Heart left ventricle (tissue), 16 donors: ENCODE measurements around the gene VASH1. TPM values are rescaled to one million over a fixed set of nuclear protein-coding genes. Genes with fewer than 3 reads are reported as not detected.

Experiments used
- ATAC-seq, 4 donors: fragments of 200-7000 bp; cut with Tn5 transposase; one replicate each; pipeline ENCODE4 v1.9.1; 2020 to 2022; ENCODE audit warnings: moderate library complexity in 4 of 4, mild to moderate bottlenecking in 3 of 4, moderate number of reproducible peaks in 1 of 4
- DNase-seq, 5 donors: peaks; one replicate each; pipeline ENCODE4 v3.0.0-alpha.2; 2020
- H3K27ac ChIP-seq, 12 donors: fragments of 200-600 bp; sonication (generic) in 4 of 12; one replicate each; pipeline versions ENCODE4 v1.5.0 to v1.8.0; 2016 to 2022; ENCODE audit warnings: mild to moderate bottlenecking in 2 of 12
- H3K27me3 ChIP-seq, 9 donors: fragments of 200-600 bp; sonication (generic) in 2 of 9; one replicate each; pipeline versions ENCODE4 v1.5.1 to v1.8.0; 2016 to 2022; ENCODE audit warnings: mild to moderate bottlenecking in 3 of 9
- H3K36me3 ChIP-seq, 9 donors: fragments of 200-600 bp; sonication (generic) in 2 of 9; one replicate each; pipeline versions ENCODE4 v1.5.0 to v1.8.0; 2018 to 2022; ENCODE audit warnings: mild to moderate bottlenecking in 2 of 9
- H3K4me1 ChIP-seq, 12 donors: fragments of 200-600 bp; sonication (generic) in 4 of 12; one replicate each; pipeline versions ENCODE4 v1.5.0 to v1.8.0; 2016 to 2022; ENCODE audit warnings: mild to moderate bottlenecking in 3 of 12
- H3K4me3 ChIP-seq, 12 donors: fragments of 200-600 bp; sonication (generic) in 4 of 12; one replicate each; pipeline versions ENCODE4 v1.5.0 to v1.8.0; 2017 to 2022; ENCODE audit warnings: mild to moderate bottlenecking in 9 of 12, moderate library complexity in 4 of 12
- H3K9me3 ChIP-seq, 12 donors: fragments of 200-600 bp; sonication (generic) in 4 of 12; one replicate each; pipeline versions ENCODE4 v1.5.0 to v1.8.0; 2016 to 2022; ENCODE audit warnings: mild to moderate bottlenecking in 1 of 12
- POLR2A ChIP-seq, 2 donors: fragments of 450-650 bp; IDR thresholded peaks; one replicate each; pipeline ENCODE4 v1.6.1; 2017; ENCODE audit warnings: antibody characterized with exemption in 2 of 2, mild to moderate bottlenecking in 2 of 2, moderate library complexity in 2 of 2
- WGBS, 4 donors: extraction: QIAGEN DNeasy Blood & Tissue Kit in 2 of 4; methylation state at CpG; one replicate each; pipeline versions ENCODE4 v1.1.5 to v1.1.7; 2013 to 2018; 5-methylcytosine and 5-hydroxymethylcytosine counted together
- intact Hi-C, 10 donors: fragments of 100-400 bp; cut with DNase I; formaldehyde crosslinking; loops; one replicate each; pipeline versions ENCODE4 v1.11.1 to v1.14.2; 2022
- polyA plus RNA-seq, 2 donors: library from polyadenylated mRNA; stranded (reverse); fragments of 200-250 nt; gene quantifications; one replicate each; pipeline ENCODE4 v1.2.3, GENCODE V29; 2013
- total RNA-seq, 9 donors: library from RNA; depleted of rRNA in 2 of 9; stranded (reverse); fragments of >200 nt in 2 of 9; fragmentation: NEBNext Ultra II Directional in 3 of 9; extraction: Animal tissue kit (Norgen Biotek cat#: 25700) in 3 of 9; gene quantifications; one replicate each; pipeline versions ENCODE4 v1.1.0 to v1.2.4, GENCODE V29; 2016 to 2023
- TF ChIP-seq, protein P1 (sequence below), 12 donors: fragments of 200-600 bp; sonication (generic) in 4 of 12; IDR thresholded peaks; one replicate each; pipeline versions ENCODE4 v1.5.0 to v1.8.0; 2018 to 2022; ENCODE audit warnings: antibody characterized with exemption in 12 of 12, mild to moderate bottlenecking in 5 of 12
- donor health status: ischemic (EF 13 %, LVEDD 7.1; RV severe dilation, severe dysfunction).
- donor health status: healthy with polysubstance abuse.
- donor health status: DM: no; HTN: yes; CAD: no.
- donor health status: DM: no; HTN: no; CAD: no.
- donor health status: ischemic (EF 25% LVEDD 6.9; RV normal size, moderate dysfunction).
- donor health status: ischemic (EF 25% LVEDD 5.7; RV mildly dilated, moderate dysfunction).
- donor health status: healthy.
- donor health status: DM: yes; HTN: yes; CAD: no.
- donor health status: ischemic (EF 35%, LVEDD 5.7; RV mildly dilated, moderate dysfunction).
- donor health status: nonischemic (EF 11% LVEDD 7.7; RV severe dilation, severe dysfunction).
- donor health status: DM: yes; HTN: yes; CAD: no.
- donor health status: PGD.
- donor health status: ischemic (EF 29% LVEDD 5.4; RV normal size, mild dysfunction).
- donor health status: nonischemic (EF 23%, LVEDD 6.1; RV moderate dilation, normal function).

The VASH1 gene
- total and polyA plus RNA-seq, 11 donors: 7.8 to 30.8 (median 11.1) TPM

DNA sequence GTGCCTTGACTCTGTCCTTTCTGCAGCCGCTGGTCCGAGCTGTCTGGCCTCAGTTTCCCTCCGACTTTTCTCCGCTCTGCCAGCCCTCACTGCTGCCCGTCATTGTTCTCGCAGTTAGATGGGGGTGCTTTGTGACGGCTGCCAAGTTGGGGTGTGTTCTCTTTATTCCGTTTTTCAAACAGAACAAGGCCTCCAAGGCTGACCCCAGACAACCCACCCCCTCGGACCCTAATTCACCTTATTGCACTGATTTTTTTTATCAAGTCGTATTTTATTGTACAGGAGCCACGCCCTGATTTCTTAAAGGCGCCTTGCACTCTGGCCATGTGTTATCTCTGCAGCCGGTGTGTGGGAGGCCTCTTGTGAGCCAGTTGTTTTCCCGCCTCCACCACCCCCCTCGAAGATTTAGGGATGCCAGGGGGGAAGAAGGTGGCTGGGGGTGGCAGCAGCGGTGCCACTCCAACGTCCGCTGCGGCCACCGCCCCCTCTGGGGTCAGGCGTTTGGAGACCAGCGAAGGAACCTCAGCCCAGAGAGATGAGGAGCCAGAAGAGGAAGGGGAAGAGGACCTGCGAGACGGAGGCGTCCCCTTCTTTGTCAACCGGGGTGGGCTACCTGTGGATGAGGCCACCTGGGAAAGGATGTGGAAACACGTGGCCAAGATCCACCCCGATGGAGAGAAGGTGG, 1.3 kb downstream of the VASH1 start:
- Histone ChIP-seq H3K4me3 (peak overlapping the region; percentile 51 to 98 (median 86)), H3K4me1 (peaks cover 0 to 57% (median 43%) of the 10 kb centered on the region in 12 donors), H3K27ac (peak overlapping the region; percentile 73 to 96 (median 89)), H3K27me3 (peaks cover 0 to 6% (median 0%) of the 10 kb centered on the region in 9 donors), H3K36me3 (no peaks in the 10 kb centered on the region), H3K9me3 (no peaks in the 10 kb centered on the region)
- ATAC-seq (peak in 2 of 4 donors; percentile 17 to 28), DNase-seq (peak in 1 of 5 donors; percentile 26)
- WGBS, 4 donors: 13 to 20% (median 18%) methylated on average over 23 to 28 of the region's 28 CpGs
- intact Hi-C loops: loop anchor here in 8 of 10 donors (2.0 to 5.0 kb wide), 3 partner anchors 36 to 50 kb away; no protein-coding TSS in a partner anchor
- TF ChIP-seq, protein P1, sequence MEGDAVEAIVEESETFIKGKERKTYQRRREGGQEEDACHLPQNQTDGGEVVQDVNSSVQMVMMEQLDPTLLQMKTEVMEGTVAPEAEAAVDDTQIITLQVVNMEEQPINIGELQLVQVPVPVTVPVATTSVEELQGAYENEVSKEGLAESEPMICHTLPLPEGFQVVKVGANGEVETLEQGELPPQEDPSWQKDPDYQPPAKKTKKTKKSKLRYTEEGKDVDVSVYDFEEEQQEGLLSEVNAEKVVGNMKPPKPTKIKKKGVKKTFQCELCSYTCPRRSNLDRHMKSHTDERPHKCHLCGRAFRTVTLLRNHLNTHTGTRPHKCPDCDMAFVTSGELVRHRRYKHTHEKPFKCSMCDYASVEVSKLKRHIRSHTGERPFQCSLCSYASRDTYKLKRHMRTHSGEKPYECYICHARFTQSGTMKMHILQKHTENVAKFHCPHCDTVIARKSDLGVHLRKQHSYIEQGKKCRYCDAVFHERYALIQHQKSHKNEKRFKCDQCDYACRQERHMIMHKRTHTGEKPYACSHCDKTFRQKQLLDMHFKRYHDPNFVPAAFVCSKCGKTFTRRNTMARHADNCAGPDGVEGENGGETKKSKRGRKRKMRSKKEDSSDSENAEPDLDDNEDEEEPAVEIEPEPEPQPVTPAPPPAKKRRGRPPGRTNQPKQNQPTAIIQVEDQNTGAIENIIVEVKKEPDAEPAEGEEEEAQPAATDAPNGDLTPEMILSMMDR (IDR thresholded peaks at IDR 0.05): no peak
- TF ChIP-seq POLR2A (IDR thresholded peaks at IDR 0.05): no peak

DNA sequence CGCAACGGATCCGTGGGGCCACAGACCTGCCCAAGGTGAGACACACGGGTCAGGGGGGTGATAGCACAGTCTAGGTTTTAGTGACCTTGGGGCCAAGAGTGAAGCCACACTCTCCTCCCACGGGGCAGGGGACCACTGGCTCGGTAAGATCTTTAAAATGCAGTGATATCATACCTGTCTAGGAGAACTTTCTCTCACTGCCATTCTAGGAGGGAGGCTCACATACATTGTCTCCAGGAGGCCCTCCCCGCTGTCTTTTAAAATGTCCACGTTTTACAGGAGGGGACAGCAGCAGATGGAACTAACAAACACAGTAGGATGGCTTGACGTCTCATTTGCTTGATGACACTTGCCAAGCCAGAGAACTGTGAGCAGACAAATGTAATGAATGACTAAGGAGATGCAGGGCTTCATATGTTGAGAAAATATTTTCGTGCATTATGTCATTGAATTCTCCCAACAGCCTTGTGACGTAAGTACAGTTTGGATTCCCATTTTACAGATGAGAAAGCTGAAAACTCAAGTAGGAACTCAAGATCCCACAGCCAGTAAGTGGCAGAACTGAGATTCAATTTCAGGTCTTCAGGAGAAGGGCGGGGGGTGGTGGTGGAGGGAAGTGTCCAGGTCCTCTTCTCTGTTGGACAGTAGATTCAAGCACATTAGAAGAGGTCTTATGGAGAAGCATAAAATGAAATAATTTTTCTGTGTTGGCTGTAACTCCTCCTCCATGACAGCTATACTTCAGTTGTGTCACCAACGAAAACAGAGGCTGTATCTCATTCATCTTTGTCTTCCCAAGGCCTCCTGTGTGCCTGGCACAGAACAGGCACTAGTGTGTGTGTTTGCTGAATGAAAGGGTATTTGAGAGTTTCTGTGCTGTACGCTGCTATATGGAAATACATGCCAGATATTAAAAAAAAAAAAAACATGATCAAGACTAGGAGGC, 2.1 kb downstream of the VASH1 start:
- Histone ChIP-seq H3K27me3 (peaks cover 0 to 6% (median 0%) of the 10 kb centered on the region in 9 donors), H3K4me1 (peaks cover 0 to 66% (median 51%) of the 10 kb centered on the region in 12 donors), H3K27ac (peak overlapping the region in 11 of 12 donors; percentile 81 to 96 (median 90)), H3K9me3 (no peaks in the 10 kb centered on the region), H3K4me3 (peak overlapping the region; percentile 51 to 98 (median 86)), H3K36me3 (no peaks in the 10 kb centered on the region)
- TF ChIP-seq, protein P1 (IDR thresholded peaks at IDR 0.05): no peak
- no peak for TF ChIP-seq POLR2A (IDR thresholded peaks at IDR 0.05)
- WGBS, 4 donors: 41 to 59% (median 54%) methylated on average over 10 to 14 of the region's 14 CpGs
- ATAC-seq (no peak), DNase-seq (peak in 1 of 5 donors; percentile 9)
- intact Hi-C loops: loop anchor here in 8 of 10 donors (2.0 to 5.0 kb wide), 4 partner anchors 19 to 51 kb away; no protein-coding TSS in a partner anchor

DNA sequence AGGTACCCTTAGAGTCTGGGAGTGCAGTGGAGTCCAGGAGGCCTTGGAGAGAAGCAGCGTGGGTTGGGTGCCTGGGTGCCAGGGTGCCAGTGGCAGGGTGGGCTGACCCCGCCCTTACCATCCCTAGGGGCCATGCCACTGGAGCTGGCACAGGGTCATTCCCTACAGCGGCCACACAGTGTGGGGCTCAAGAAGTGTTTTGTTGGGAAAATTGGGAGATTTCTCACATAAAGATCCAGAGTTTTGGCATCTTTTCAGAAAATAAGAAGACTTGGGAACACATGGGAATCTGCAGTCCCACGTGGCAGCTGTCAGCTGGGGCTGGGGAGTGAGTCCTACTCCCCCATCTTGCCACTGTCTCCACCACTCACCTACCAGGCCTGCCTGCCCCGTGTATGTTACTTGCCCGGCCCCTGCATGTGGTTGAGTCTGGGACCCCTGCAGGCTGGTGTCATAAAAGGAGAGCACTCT, 4.2 kb downstream of the VASH1 start:
- intact Hi-C loops: loop anchor here in 1 of 10 donors (2.0 kb wide), 1 partner anchor 17 kb away; no protein-coding TSS in a partner anchor
- DNase-seq (peak in 1 of 5 donors; percentile 20), ATAC-seq (no peak)
- H3K9me3 ChIP-seq: no peaks in the 10 kb centered on the region
- H3K27me3 ChIP-seq: peaks cover 0 to 6% (median 0%) of the 10 kb centered on the region in 9 donors
- H3K4me3 ChIP-seq: peak overlapping the region in 1 of 12 donors; percentile 96
- peak overlapping the region in 7 of 12 donors; percentile 1 to 96 (median 51) for H3K27ac ChIP-seq
- TF ChIP-seq, protein P1 (IDR thresholded peaks at IDR 0.05): no peak
- no peak for TF ChIP-seq POLR2A (IDR thresholded peaks at IDR 0.05)
- H3K4me1 ChIP-seq: peaks cover 4 to 76% (median 61%) of the 10 kb centered on the region in 12 donors
- WGBS, 4 donors: 56 to 79% (median 77%) methylated on average over 6 of the region's 6 CpGs
- peaks cover 0 to 6% (median 0%) of the 10 kb centered on the region in 9 donors for H3K36me3 ChIP-seq
